K562 (cell line): ENCODE results near the gene GALNT9. TPM values are rescaled to one million over a fixed set of nuclear protein-coding genes. Genes with fewer than 3 reads are reported as not detected.

Source experiments
- ATAC-seq: fragments of 200-7000 bp; cut with Tn5 transposase; 3 replicates; pipeline ENCODE4 v1.9.1; 2020; ENCODE audit warnings: moderate library complexity
- BruUV-seq: library from RNA; stranded (reverse); fragments of 400-500 nt; replicated peaks from 2 replicates; lab custom pipeline; 2021; lab: Mats Ljungman, UMichigan
- CTCF ChIA-PET: fragments of 300-600 bp; formaldehyde crosslinking; extraction: SDS; loops from one replicate; lab custom pipeline; 2021; ENCODE audit warnings: low intra/inter-chr PET ratio; lab: Yijun Ruan, JAX
- POLR2A ChIA-PET: fragments of 300-600, 350-650 bp; sonication (Branson Sonifier 250); formaldehyde crosslinking; extraction: SDS; loops from one replicate; lab custom pipeline; 2021; ENCODE audit warnings: antibody characterized with exemption, inconsistent platforms; lab: Yijun Ruan, JAX
- DNase-seq, 4 experiments: peaks; one replicate each; pipeline versions ENCODE4 v3.0.0 to v3.0.0-alpha.2; 2011 to 2018; ENCODE audit warnings: low spot score in 3 of 4, mixed read lengths in 3 of 4; ENCODE audit errors: extremely low read depth in 1 of 4
- FAIRE-seq: peaks from 2 replicates; lab custom pipeline; 2011; peaks lifted over from hg19 to GRCh38; lab: Jason Lieb, UNC
- H2AFZ ChIP-seq: 2 replicates; pipeline ENCODE4 v1.6.0; 2011; ENCODE audit warnings: low read depth, low read length, control low read depth, inconsistent platforms
- H3K27ac ChIP-seq: fragments of 200-600 bp; 3 replicates; pipeline ENCODE4 v1.8.0; 2011; ENCODE audit warnings: low read depth, mild to moderate bottlenecking, control low read depth, inconsistent platforms, low read length, moderate library complexity, mixed read lengths; ENCODE audit errors: extremely low read depth
- H3K27me3 ChIP-seq, 2 experiments: fragments of 300-600 bp in 1 of 2; 2 replicates in 1 of 2; 3 replicates in 1 of 2; pipeline versions ENCODE4 v1.6.0 to v1.8.0; 2011; ENCODE audit warnings: inconsistent platforms in 2 of 2, low read length in 2 of 2, mild to moderate bottlenecking in 1 of 2, mixed read lengths in 1 of 2, moderate library complexity in 1 of 2; ENCODE audit not compliant: control insufficient read depth in 2 of 2, insufficient read depth in 2 of 2
- H3K36me3 ChIP-seq: fragments of 300-600 bp; 3 replicates; pipeline ENCODE4 v1.8.0; 2011; ENCODE audit warnings: mild to moderate bottlenecking, low read length, inconsistent platforms; ENCODE audit not compliant: control insufficient read depth, insufficient read depth
- H3K4me1 ChIP-seq, 2 experiments: fragments of 200-600 bp in 1 of 2; replicated peaks in 1 of 2; 2 replicates in 1 of 2; 3 replicates in 1 of 2; pipeline versions ENCODE4 v1.5.1 to v1.8.0; 2011; ENCODE audit warnings: inconsistent platforms in 2 of 2, low read length in 2 of 2, mild to moderate bottlenecking in 1 of 2, mixed read lengths in 1 of 2, moderate library complexity in 1 of 2; ENCODE audit not compliant: control insufficient read depth in 2 of 2, insufficient read depth in 2 of 2
- H3K4me2 ChIP-seq: 2 replicates; pipeline ENCODE4 v1.6.1; 2011; ENCODE audit warnings: low read length, control low read depth, inconsistent platforms, mixed read lengths; ENCODE audit not compliant: insufficient read depth
- H3K4me3 ChIP-seq: fragments of 200-600 bp; sonication (generic), shearing (Covaris generic); 2 replicates; pipeline ENCODE4 v1.5.1; 2016; ENCODE audit warnings: control low read depth, inconsistent platforms
- H3K79me2 ChIP-seq: fragments of 200-600 bp; 3 replicates; pipeline ENCODE4 v1.8.0; 2011; ENCODE audit warnings: low read length, inconsistent platforms; ENCODE audit not compliant: control insufficient read depth, insufficient read depth
- H3K9ac ChIP-seq, 2 experiments: 2 replicates each; pipeline versions ENCODE4 v1.6.0 to v1.6.1; 2011; ENCODE audit warnings: low read depth in 2 of 2, low read length in 2 of 2, control low read depth in 1 of 2, inconsistent platforms in 1 of 2, mild to moderate bottlenecking in 1 of 2, mixed read lengths in 1 of 2; ENCODE audit not compliant: insufficient read depth in 1 of 2
- H3K9me1 ChIP-seq: one replicate; pipeline ENCODE4 v1.6.0; 2011; ENCODE audit warnings: inconsistent platforms, mild to moderate bottlenecking, low read length, moderate library complexity; ENCODE audit not compliant: control insufficient read depth, insufficient read depth
- H3K9me3 ChIP-seq: replicated peaks from 2 replicates; pipeline ENCODE4 v1.5.1; 2011; ENCODE audit warnings: low read depth, low read length, inconsistent platforms; ENCODE audit not compliant: control insufficient read depth, insufficient read depth
- H4K20me1 ChIP-seq: replicated peaks from 2 replicates; pipeline ENCODE4 v1.6.1; 2011; ENCODE audit warnings: low read length, inconsistent platforms, mixed read lengths; ENCODE audit not compliant: control insufficient read depth, insufficient read depth
- BCL6 ChIP-seq: fragments of 250-450 bp; sonication (Bioruptor Pico); IDR thresholded peaks from 2 replicates; pipeline ENCODE4 v1.4.0; 2020
- CHD1 ChIP-seq: fragments of 200-600 bp; sonication (generic); IDR thresholded peaks from one replicate; pipeline ENCODE4 v1.6.1; 2012; ENCODE audit warnings: mild to moderate bottlenecking, moderate library complexity, low read length, inconsistent platforms
- COPS2 ChIP-seq: fragments of 450-650 bp; conservative IDR thresholded peaks from 2 replicates; pipeline ENCODE4 v1.6.1; 2016; ENCODE audit warnings: mild to moderate bottlenecking, moderate library complexity
- HBP1 ChIP-seq: fragments of 450-650 bp; formaldehyde crosslinking; IDR thresholded peaks from 2 replicates; pipeline ENCODE4 v1.4.0; 2022; ENCODE audit warnings: missing genetic modification characterization
- HNRNPH1 ChIP-seq: fragments of 200-400 bp; formaldehyde crosslinking; optimal IDR thresholded peaks from 2 replicates; pipeline ENCODE3; 2017; ENCODE audit warnings: low read depth, mild to moderate bottlenecking, low read length, moderate library complexity
- SIRT6 ChIP-seq: IDR thresholded peaks from one replicate; pipeline ENCODE4 v1.6.1; 2012; ENCODE audit warnings: low read depth, mild to moderate bottlenecking, control low read depth, inconsistent platforms, low read length, moderate library complexity
- SRSF1 ChIP-seq: fragments of 200-400 bp; formaldehyde crosslinking; IDR thresholded peaks from 2 replicates; pipeline ENCODE4 v1.6.1; 2017; ENCODE audit warnings: mild to moderate bottlenecking, low read depth, low read length, moderate library complexity
- THRAP3 ChIP-seq: fragments of 450-650 bp; IDR thresholded peaks from 2 replicates; pipeline ENCODE4 v1.6.1; 2016; ENCODE audit warnings: mild to moderate bottlenecking, inconsistent platforms, borderline replicate concordance
- ZNF121 ChIP-seq: sonication (generic); formaldehyde crosslinking; conservative IDR thresholded peaks from 2 replicates; pipeline ENCODE4 v1.8.0; 2022; ENCODE audit warnings: missing genetic modification reagents
- WGBS: fragments of 100-300 bp; shearing (Covaris generic); methylation state at CpG from one replicate; pipeline ENCODE4 v1.1.6; 2016; ENCODE audit warnings: low coverage, mixed read lengths; ENCODE audit not compliant: insufficient coverage; ENCODE audit errors: missing lambda C conversion rate; 5-methylcytosine and 5-hydroxymethylcytosine counted together
- in situ Hi-C: fragments of 300-500 bp; cut with MboI; formaldehyde crosslinking; loops from 4 replicates; pipeline ENCODE4 v1.15.0; 2018; ENCODE audit warnings: inconsistent platforms, mixed read lengths
- intact Hi-C: fragments of 100-400 bp; cut with micrococcal nuclease; formaldehyde crosslinking; loops from 2 replicates; pipeline ENCODE4 v1.14.2; 2022
- polyA plus RNA-seq, 8 experiments: library from polyadenylated mRNA; depleted of rRNA in 4 of 8; stranded (reverse) in 5 of 8; unstranded in 3 of 8; fragments of >200 nt; fragmentation: Nextera tagmentation in 2 of 8; fragmentation: Illumina TruSeq in 1 of 8; extraction: Ambion mirVana in 2 of 8; extraction: Trizol in 1 of 8; gene quantifications; 2 replicates each; pipeline versions ENCODE4 v1.2.1 to v1.2.3, GENCODE V29; 2011 to 2014; ENCODE audit warnings: inconsistent platforms in 1 of 8, missing spikeins in 1 of 8
- total RNA-seq, 7 experiments: library from RNA; depleted of rRNA in 6 of 7; stranded (reverse); fragments of >200 nt in 6 of 7; fragmentation: Illumina TruSeq in 2 of 7; extraction: Trizol in 2 of 7; gene quantifications; 2 replicates each; pipeline versions ENCODE4 v1.2.1 to v1.2.3, GENCODE V29; 2011 to 2021; ENCODE audit warnings: low replicate concordance in 1 of 7
- TF ChIP-seq, protein P1 (sequence below): fragments of 450-650 bp; IDR thresholded peaks from 2 replicates; pipeline ENCODE4 v1.6.1; 2018; ENCODE audit not compliant: partially characterized antibody
- TF ChIP-seq, protein P2 (sequence below), 2 experiments: IDR thresholded peaks in 1 of 2; conservative IDR thresholded peaks in 1 of 2; 2 replicates each; pipeline ENCODE4 v1.6.1; 2016; ENCODE audit warnings: low read depth in 2 of 2, mild to moderate bottlenecking in 1 of 2, missing compliant biosample characterization in 1 of 2, missing genetic modification characterization in 1 of 2, moderate library complexity in 1 of 2

GALNT9 gene
- total and polyA plus RNA-seq, 9 of the 15 experiments (the other 6 are each of a cell fraction or from before 2014, with no cell fraction given) = not detected

GRCh38 chr12:132236129-132236929, 93.1 kb downstream of the GALNT9 start:
- Histone ChIP-seq H3K9me1 (no peaks in the 10 kb centered on the region), H3K4me2 (no peak overlapping the region), H3K4me1 (peaks cover 0 to 10% of the 10 kb centered on the region in 2 experiments; a peak in 2 of 5 replicates), H2AFZ (no peak overlapping the region), H3K27ac (no peak overlapping the region), H3K36me3 (no peaks in the 10 kb centered on the region), H4K20me1 (no peaks in the 10 kb centered on the region), H3K79me2 (no peaks in the 10 kb centered on the region), H3K4me3 (no peak overlapping the region), H3K9me3 (no peaks in the 10 kb centered on the region), H3K9ac (no peak overlapping the region), H3K27me3 (peaks cover 2 to 20% of the 10 kb centered on the region in 2 experiments; a peak in 3 of 5 replicates)
- POLR2A ChIA-PET = no interaction called here
- in situ Hi-C loops (no loop called here), intact Hi-C loops (no loop called here)
- no TSS peak for BruUV-seq
- 3% methylated on average over 21 of the region's 31 CpGs for WGBS
- no peak for ATAC-seq
- no peak for DNase-seq
- CTCF ChIA-PET = no interaction called here
- no peak for FAIRE-seq
- TF ChIP-seq, protein P1, sequence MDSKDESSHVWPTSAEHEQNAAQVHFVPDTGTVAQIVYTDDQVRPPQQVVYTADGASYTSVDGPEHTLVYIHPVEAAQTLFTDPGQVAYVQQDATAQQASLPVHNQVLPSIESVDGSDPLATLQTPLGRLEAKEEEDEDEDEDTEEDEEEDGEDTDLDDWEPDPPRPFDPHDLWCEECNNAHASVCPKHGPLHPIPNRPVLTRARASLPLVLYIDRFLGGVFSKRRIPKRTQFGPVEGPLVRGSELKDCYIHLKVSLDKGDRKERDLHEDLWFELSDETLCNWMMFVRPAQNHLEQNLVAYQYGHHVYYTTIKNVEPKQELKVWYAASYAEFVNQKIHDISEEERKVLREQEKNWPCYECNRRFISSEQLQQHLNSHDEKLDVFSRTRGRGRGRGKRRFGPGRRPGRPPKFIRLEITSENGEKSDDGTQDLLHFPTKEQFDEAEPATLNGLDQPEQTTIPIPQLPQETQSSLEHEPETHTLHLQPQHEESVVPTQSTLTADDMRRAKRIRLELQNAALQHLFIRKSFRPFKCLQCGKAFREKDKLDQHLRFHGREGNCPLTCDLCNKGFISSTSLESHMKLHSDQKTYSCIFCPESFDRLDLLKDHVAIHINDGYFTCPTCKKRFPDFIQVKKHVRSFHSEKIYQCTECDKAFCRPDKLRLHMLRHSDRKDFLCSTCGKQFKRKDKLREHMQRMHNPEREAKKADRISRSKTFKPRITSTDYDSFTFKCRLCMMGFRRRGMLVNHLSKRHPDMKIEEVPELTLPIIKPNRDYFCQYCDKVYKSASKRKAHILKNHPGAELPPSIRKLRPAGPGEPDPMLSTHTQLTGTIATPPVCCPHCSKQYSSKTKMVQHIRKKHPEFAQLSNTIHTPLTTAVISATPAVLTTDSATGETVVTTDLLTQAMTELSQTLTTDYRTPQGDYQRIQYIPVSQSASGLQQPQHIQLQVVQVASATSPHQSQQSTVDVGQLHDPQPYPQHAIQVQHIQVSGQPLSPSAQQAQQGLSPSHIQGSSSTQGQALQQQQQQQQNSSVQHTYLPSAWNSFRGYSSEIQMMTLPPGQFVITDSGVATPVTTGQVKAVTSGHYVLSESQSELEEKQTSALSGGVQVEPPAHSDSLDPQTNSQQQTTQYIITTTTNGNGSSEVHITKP = no peak
- no peak for TF ChIP-seq COPS2
- no peak for TF ChIP-seq BCL6 (CRISPR knock-in tag)
- TF ChIP-seq, protein P2, sequence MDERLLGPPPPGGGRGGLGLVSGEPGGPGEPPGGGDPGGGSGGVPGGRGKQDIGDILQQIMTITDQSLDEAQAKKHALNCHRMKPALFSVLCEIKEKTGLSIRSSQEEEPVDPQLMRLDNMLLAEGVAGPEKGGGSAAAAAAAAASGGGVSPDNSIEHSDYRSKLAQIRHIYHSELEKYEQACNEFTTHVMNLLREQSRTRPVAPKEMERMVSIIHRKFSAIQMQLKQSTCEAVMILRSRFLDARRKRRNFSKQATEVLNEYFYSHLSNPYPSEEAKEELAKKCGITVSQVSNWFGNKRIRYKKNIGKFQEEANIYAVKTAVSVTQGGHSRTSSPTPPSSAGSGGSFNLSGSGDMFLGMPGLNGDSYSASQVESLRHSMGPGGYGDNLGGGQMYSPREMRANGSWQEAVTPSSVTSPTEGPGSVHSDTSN (CRISPR knock-in tag; IDR thresholded peaks at IDR 0.05; ENCODE audit: low read depth) = no peak
- TF ChIP-seq, protein P2 (tag; conservative IDR thresholded peaks at IDR 0.05; ENCODE audit: low read depth) = no peak
- TF ChIP-seq CHD1 = no peak
- no peak for TF ChIP-seq HNRNPH1
- TF ChIP-seq SIRT6 = no peak
- TF ChIP-seq SRSF1 = no peak
- no peak for TF ChIP-seq THRAP3
- TF ChIP-seq HBP1 (CRISPR knock-in tag) = no peak
- TF ChIP-seq ZNF121 (CRISPR knock-in tag) = no peak
